Left lung (tissue), 10 donors: Measurements from ENCODE around the gene DNAJC11. TPM values are rescaled to one million over a fixed set of nuclear protein-coding genes. Genes with fewer than 3 reads are reported as not detected.

Experiments
- ATAC-seq: fragments of 200-7000 bp; cut with Tn5 transposase; one replicate; pipeline ENCODE4 v1.9.1; 2020; ENCODE audit warnings: moderate library complexity
- DNase-seq, 4 donors: peaks; one replicate each; pipeline ENCODE4 v3.0.0-alpha.2; 2013 to 2020
- H3K27ac ChIP-seq, 2 donors: fragments of 200-600 bp; sonication (generic) in 1 of 2; one replicate each; pipeline versions ENCODE4 v1.5.0 to v1.8.0; 2020 to 2021
- H3K27me3 ChIP-seq, 2 donors: fragments of 200-600 bp; sonication (generic) in 1 of 2; one replicate each; pipeline versions ENCODE4 v1.5.0 to v1.8.0; 2020 to 2021
- H3K36me3 ChIP-seq, 2 donors: fragments of 200-600 bp; sonication (generic) in 1 of 2; one replicate each; pipeline versions ENCODE4 v1.5.0 to v1.8.0; 2020 to 2021
- H3K4me1 ChIP-seq, 2 donors: fragments of 200-600 bp; one replicate each; pipeline ENCODE4 v1.8.0; 2021
- H3K4me3 ChIP-seq, 2 donors: fragments of 200-600 bp; sonication (generic) in 1 of 2; one replicate each; pipeline versions ENCODE4 v1.5.0 to v1.8.0; 2020 to 2021; ENCODE audit warnings: mild to moderate bottlenecking in 1 of 2
- H3K9me3 ChIP-seq, 2 donors: fragments of 200-600 bp; sonication (generic) in 1 of 2; one replicate each; pipeline versions ENCODE4 v1.5.0 to v1.8.0; 2020 to 2021
- CTCF ChIP-seq, 2 donors: fragments of 200-600 bp; sonication (generic) in 1 of 2; IDR thresholded peaks; one replicate each; pipeline versions ENCODE4 v1.5.0 to v1.8.0; 2021; ENCODE audit warnings: antibody characterized with exemption in 2 of 2
- intact Hi-C, 2 donors: fragments of 100-400 bp; cut with DNase I; formaldehyde crosslinking; loops; one replicate each; pipeline versions ENCODE4 v1.11.2 to v1.14.2; 2022
- polyA plus RNA-seq, 6 donors: library from polyadenylated mRNA; unstranded; fragments of 120-200 nt; gene quantifications; one replicate each; pipeline ENCODE4 v1.2.1, GENCODE V29; 2013; ENCODE audit not compliant: insufficient read length in 6 of 6
- total RNA-seq, 2 donors: library from RNA; stranded (reverse); fragmentation: NEBNext Ultra II Directional; extraction: Animal tissue kit (Norgen Biotek cat#: 25700); gene quantifications; one replicate each; pipeline ENCODE4 v1.2.1, GENCODE V29; 2021
- donor health status: DM: no; HTN: yes; CAD: no.
- donor health status: DM: no; HTN: no; CAD: no.

DNAJC11 gene
- total and polyA plus RNA-seq, 8 donors = 33.5 to 52.0 (median 46.7) TPM

DNA sequence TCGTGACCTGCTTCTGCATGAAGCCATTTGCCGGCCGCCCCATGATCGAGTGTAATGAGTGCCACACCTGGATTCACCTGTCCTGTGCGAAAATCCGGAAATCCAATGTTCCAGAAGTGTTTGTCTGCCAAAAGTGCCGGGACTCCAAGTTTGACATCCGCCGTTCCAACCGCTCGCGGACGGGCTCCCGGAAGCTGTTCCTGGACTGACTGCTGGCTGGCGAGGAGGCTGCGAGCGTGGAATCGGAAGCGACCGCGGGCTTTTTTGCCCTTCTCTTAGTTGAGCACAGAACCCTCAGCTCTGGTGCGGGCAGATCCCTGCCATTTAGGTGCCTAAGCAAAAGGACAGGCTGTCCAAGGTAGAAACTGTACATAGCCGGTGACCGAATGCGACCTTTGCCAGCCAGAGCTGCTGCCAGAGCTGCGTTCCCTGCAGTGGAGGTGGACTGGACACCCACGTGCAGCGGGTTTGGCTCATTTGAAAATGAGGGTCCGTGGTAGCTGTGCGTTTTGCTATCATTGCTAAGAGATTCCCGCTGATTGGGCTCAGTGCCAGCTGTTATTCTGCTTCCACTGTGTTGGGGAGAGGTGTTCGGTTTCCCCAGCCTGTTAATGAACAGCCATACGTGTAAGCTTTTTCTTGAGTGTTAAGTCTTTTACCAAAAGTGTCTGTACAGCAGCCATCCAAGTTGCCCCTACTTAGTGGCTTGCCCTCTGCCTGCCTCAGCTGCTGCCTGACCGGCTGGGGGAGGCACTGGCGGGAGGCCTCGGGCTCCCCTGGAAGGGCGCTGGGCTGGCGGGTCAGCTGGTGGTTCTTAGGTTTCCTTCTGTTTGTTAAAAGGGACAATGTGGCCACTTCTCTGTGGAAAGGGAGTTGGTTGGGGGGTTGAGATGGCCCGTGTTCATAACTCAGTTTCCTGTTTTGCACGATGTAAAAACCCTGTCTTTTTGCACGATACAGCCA is 79.9 kb downstream of the DNAJC11 start:
- DNase-seq (no peak), ATAC-seq (no peak)
- Histone ChIP-seq H3K36me3 (peaks cover 0 to 61% of the 10 kb centered on the region in 2 donors), H3K27ac (no peak overlapping the region), H3K4me3 (no peak overlapping the region), H3K27me3 (no peaks in the 10 kb centered on the region), H3K9me3 (no peaks in the 10 kb centered on the region), H3K4me1 (peaks cover 7 to 21% of the 10 kb centered on the region in 2 donors)
- TF ChIP-seq CTCF (IDR thresholded peaks at IDR 0.05) = no peak
- intact Hi-C loops = no loop called here

DNA sequence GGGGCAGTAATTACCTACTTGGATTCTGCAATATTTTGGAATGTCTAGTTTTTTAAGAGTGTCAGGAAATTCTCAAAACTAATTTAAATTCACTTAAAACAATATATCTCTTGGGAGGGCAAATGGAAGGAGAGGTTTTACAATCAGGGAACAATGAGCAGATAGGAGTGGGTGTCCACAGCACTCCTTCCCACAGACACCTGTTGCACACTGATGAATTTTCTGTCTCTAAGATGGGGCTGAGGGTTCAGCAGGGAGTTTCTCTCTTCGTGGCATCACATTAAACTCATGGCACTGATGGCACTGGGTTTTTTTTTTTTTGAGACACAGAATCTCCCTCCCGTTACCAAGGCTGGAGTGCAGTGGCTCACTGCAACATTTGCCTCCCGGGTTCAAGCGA is 82.6 kb downstream of the DNAJC11 start:
- TF ChIP-seq CTCF (IDR thresholded peaks at IDR 0.05) = no peak
- H3K27me3 ChIP-seq = peaks cover 0 to 9% of the 10 kb centered on the region in 2 donors
- H3K9me3 ChIP-seq = no peaks in the 10 kb centered on the region
- H3K36me3 ChIP-seq = peaks cover 0 to 61% of the 10 kb centered on the region in 2 donors
- intact Hi-C loops = no loop called here
- ATAC-seq = no peak
- no peak for DNase-seq
- H3K4me3 ChIP-seq = no peak overlapping the region
- no peak overlapping the region for H3K27ac ChIP-seq
- peaks cover 0 to 8% of the 10 kb centered on the region in 2 donors for H3K4me1 ChIP-seq

GRCh38 chr1:6614929-6615785 is 86.5 kb downstream of the DNAJC11 start:
- Histone ChIP-seq H3K4me3 (peak overlapping the region; percentile 85 to 95), H3K27ac (peak overlapping the region; percentile 80 to 90), H3K27me3 (peaks cover 0 to 9% of the 10 kb centered on the region in 2 donors), H3K36me3 (peaks cover 0 to 28% of the 10 kb centered on the region in 2 donors), H3K9me3 (no peaks in the 10 kb centered on the region), H3K4me1 (peaks cover 7 to 24% of the 10 kb centered on the region in 2 donors)
- TF ChIP-seq CTCF (IDR thresholded peaks at IDR 0.05) = no peak
- intact Hi-C loops = no loop called here
- ATAC-seq (no peak), DNase-seq (peak in 3 of 4 donors; percentile 15 to 85 (median 23))

GRCh38 chr1:6614019-6614928 is 87.3 kb downstream of the DNAJC11 start:
- intact Hi-C loops = no loop called here
- Histone ChIP-seq H3K27ac (peak overlapping the region; percentile 80 to 90), H3K9me3 (no peaks in the 10 kb centered on the region), H3K36me3 (peaks cover 0 to 19% of the 10 kb centered on the region in 2 donors), H3K4me3 (peak overlapping the region; percentile 85 to 95), H3K27me3 (peaks cover 0 to 9% of the 10 kb centered on the region in 2 donors), H3K4me1 (peaks cover 7 to 30% of the 10 kb centered on the region in 2 donors)
- peak; percentile 3 for ATAC-seq
- TF ChIP-seq CTCF (IDR thresholded peaks at IDR 0.05) = no peak
- DNase-seq = peak; percentile 28 to 90 (median 66)
